H9 (cell line): Measurements from ENCODE around the gene HSPA6. TPM values are rescaled to one million over a fixed set of nuclear protein-coding genes. Genes with fewer than 3 reads are reported as not detected.

Source experiments
- DNase-seq: peaks from one replicate; pipeline ENCODE4 v3.0.0-alpha.2; 2017
- H2AFZ ChIP-seq: one replicate; pipeline ENCODE4 v1.6.1; 2013; ENCODE audit warnings: mild to moderate bottlenecking, low read length, control low read depth, moderate library complexity
- H2AK5ac ChIP-seq: 2 replicates; pipeline ENCODE4 v1.6.1; 2013; ENCODE audit warnings: low read length, control low read depth, mixed read lengths; ENCODE audit not compliant: insufficient read length
- H2BK120ac ChIP-seq: one replicate; pipeline ENCODE4 v1.6.1; 2013; ENCODE audit warnings: low read depth, mild to moderate bottlenecking, low read length, control low read depth, inconsistent platforms; ENCODE audit not compliant: poor library complexity, severe bottlenecking
- H2BK12ac ChIP-seq: 2 replicates; pipeline ENCODE4 v1.6.1; 2013; ENCODE audit warnings: low read length, control low read depth, mixed read lengths, low read depth; ENCODE audit not compliant: insufficient read length
- H2BK15ac ChIP-seq: 2 replicates; pipeline ENCODE4 v1.6.1; 2013; ENCODE audit warnings: low read depth, low read length, control low read depth
- H2BK20ac ChIP-seq: one replicate; pipeline ENCODE4 v1.6.1; 2013; ENCODE audit warnings: low read depth, mild to moderate bottlenecking, low read length, control low read depth, inconsistent platforms; ENCODE audit not compliant: poor library complexity, severe bottlenecking
- H2BK5ac ChIP-seq: 2 replicates; pipeline ENCODE4 v1.6.1; 2013; ENCODE audit warnings: low read length, control low read depth, mixed read lengths; ENCODE audit not compliant: insufficient read length
- H3K14ac ChIP-seq: 2 replicates; pipeline ENCODE4 v1.6.1; 2013; ENCODE audit warnings: low read length, control low read depth; ENCODE audit not compliant: insufficient read depth
- H3K18ac ChIP-seq: 2 replicates; pipeline ENCODE4 v1.6.1; 2013; ENCODE audit warnings: low read depth, mild to moderate bottlenecking, mixed read lengths, low read length, control low read depth; ENCODE audit not compliant: insufficient read length
- H3K23ac ChIP-seq: 2 replicates; pipeline ENCODE4 v1.6.1; 2013; ENCODE audit warnings: low read length, control low read depth, mixed read lengths, low read depth; ENCODE audit not compliant: insufficient read length
- H3K23me2 ChIP-seq: 2 replicates; pipeline ENCODE4 v1.6.1; 2013; ENCODE audit warnings: low read depth, mild to moderate bottlenecking, mixed read lengths, low read length, control low read depth; ENCODE audit not compliant: insufficient read length, poor library complexity, severe bottlenecking
- H3K27ac ChIP-seq: 2 replicates; pipeline ENCODE4 v1.5.1; 2013; ENCODE audit warnings: low read length, control low read depth, mixed read lengths, low read depth; ENCODE audit not compliant: insufficient read length
- H3K27me3 ChIP-seq: 2 replicates; pipeline ENCODE4 v1.6.1; 2013; ENCODE audit warnings: low read length, control low read depth, inconsistent platforms; ENCODE audit not compliant: insufficient read depth
- H3K4ac ChIP-seq: 2 replicates; pipeline ENCODE4 v1.6.1; 2013; ENCODE audit warnings: low read depth, mild to moderate bottlenecking, control low read depth, inconsistent platforms, low read length, moderate library complexity
- H3K4me1 ChIP-seq: 2 replicates; pipeline ENCODE4 v1.6.1; 2013; ENCODE audit warnings: low read length, control low read depth, inconsistent platforms; ENCODE audit not compliant: insufficient read depth
- H3K4me2 ChIP-seq: 2 replicates; pipeline ENCODE4 v1.6.1; 2013; ENCODE audit warnings: low read length, control low read depth, mixed read lengths; ENCODE audit not compliant: insufficient read length, insufficient read depth
- H3K56ac ChIP-seq: 2 replicates; pipeline ENCODE4 v1.6.1; 2013; ENCODE audit warnings: low read depth, mild to moderate bottlenecking, mixed read lengths, low read length, control low read depth; ENCODE audit not compliant: insufficient read length
- H3K79me1 ChIP-seq: 2 replicates; pipeline ENCODE4 v1.6.1; 2013; ENCODE audit warnings: low read depth, mild to moderate bottlenecking, moderate library complexity, low read length, control low read depth, inconsistent platforms; ENCODE audit not compliant: insufficient read depth, poor library complexity, severe bottlenecking
- H3K79me2 ChIP-seq: 2 replicates; pipeline ENCODE4 v1.6.1; 2013; ENCODE audit warnings: low read length, control low read depth, inconsistent platforms; ENCODE audit not compliant: insufficient read depth
- H3K9ac ChIP-seq: 2 replicates; pipeline ENCODE4 v1.6.1; 2013; ENCODE audit warnings: low read length, control low read depth, mixed read lengths; ENCODE audit not compliant: insufficient read length; ENCODE audit errors: extremely low read depth
- H3K9me3 ChIP-seq: one replicate; pipeline ENCODE4 v1.6.1; 2013; ENCODE audit warnings: low read depth, low read length, inconsistent platforms; ENCODE audit not compliant: control insufficient read depth
- H3T11ph ChIP-seq: one replicate; pipeline ENCODE4 v1.6.1; 2013; ENCODE audit warnings: mild to moderate bottlenecking, low read length, control low read depth, inconsistent platforms
- H4K20me1 ChIP-seq: one replicate; pipeline ENCODE4 v1.6.1; 2013; ENCODE audit not compliant: control insufficient read depth, insufficient read length, insufficient read depth
- H4K5ac ChIP-seq: 2 replicates; pipeline ENCODE4 v1.6.1; 2013; ENCODE audit warnings: low read depth, mild to moderate bottlenecking, mixed read lengths, low read length, control low read depth; ENCODE audit not compliant: insufficient read length
- H4K8ac ChIP-seq: replicated peaks from 2 replicates; pipeline ENCODE4 v1.6.1; 2013; ENCODE audit warnings: low read length, control low read depth, mixed read lengths, low read depth; ENCODE audit not compliant: insufficient read length
- H4K91ac ChIP-seq: 2 replicates; pipeline ENCODE4 v1.6.1; 2013; ENCODE audit warnings: low read depth, mild to moderate bottlenecking, moderate library complexity, mixed read lengths, low read length, control low read depth; ENCODE audit not compliant: insufficient read length
- H3K27ac Mint-ChIP-seq, 3 experiments: 2 replicates in 2 of 3; 3 replicates in 1 of 3; pipeline ENCODE4 v1.8.0; 2020 to 2021; ENCODE audit warnings: mixed read lengths in 3 of 3, mild to moderate bottlenecking in 1 of 3, moderate library complexity in 1 of 3
- H3K27me3 Mint-ChIP-seq: 2 replicates; pipeline ENCODE4 v1.8.0; 2021; ENCODE audit warnings: low read depth, mild to moderate bottlenecking, moderate library complexity, mixed read lengths
- H3K36me3 Mint-ChIP-seq, 3 experiments: 2 replicates in 2 of 3; 3 replicates in 1 of 3; pipeline ENCODE4 v1.8.0; 2020 to 2021; ENCODE audit warnings: low read depth in 3 of 3, mixed read lengths in 3 of 3; ENCODE audit not compliant: insufficient read depth in 1 of 3
- H3K4me1 Mint-ChIP-seq, 2 experiments: 2 replicates each; pipeline ENCODE4 v1.8.0; 2020; ENCODE audit warnings: mixed read lengths in 2 of 2
- H3K4me3 Mint-ChIP-seq, 2 experiments: 2 replicates in 1 of 2; 3 replicates in 1 of 2; pipeline ENCODE4 v1.8.0; 2020 to 2021; ENCODE audit warnings: mild to moderate bottlenecking in 2 of 2, mixed read lengths in 2 of 2, moderate library complexity in 1 of 2
- H3K9me3 Mint-ChIP-seq, 2 experiments: 2 replicates in 1 of 2; 3 replicates in 1 of 2; pipeline ENCODE4 v1.8.0; 2020; ENCODE audit warnings: mild to moderate bottlenecking in 2 of 2, mixed read lengths in 2 of 2, moderate library complexity in 1 of 2
- WGBS: extraction: QIAGEN DNeasy Blood & Tissue Kit; methylation state at CpG from one replicate; pipeline ENCODE4 v1.1.7; 2013; ENCODE audit warnings: missing lambda C conversion rate, low lambda C conversion rate, mixed read lengths; ENCODE audit not compliant: insufficient read length; ENCODE audit errors: extremely low coverage; 5-methylcytosine and 5-hydroxymethylcytosine counted together
- total RNA-seq: library from RNA; stranded (reverse); gene quantifications from 2 replicates; pipeline ENCODE4 v1.2.1, GENCODE V29; 2021
- TF ChIP-seq, protein P1 (sequence below): fragments of 200-600 bp; sonication (generic); conservative IDR thresholded peaks from 3 replicates; pipeline ENCODE4 v1.8.0; 2021; ENCODE audit warnings: antibody characterized with exemption, mild to moderate bottlenecking

HSPA6 gene
- total RNA-seq, 1 experiment from 2014 or later: not detected

DNA sequence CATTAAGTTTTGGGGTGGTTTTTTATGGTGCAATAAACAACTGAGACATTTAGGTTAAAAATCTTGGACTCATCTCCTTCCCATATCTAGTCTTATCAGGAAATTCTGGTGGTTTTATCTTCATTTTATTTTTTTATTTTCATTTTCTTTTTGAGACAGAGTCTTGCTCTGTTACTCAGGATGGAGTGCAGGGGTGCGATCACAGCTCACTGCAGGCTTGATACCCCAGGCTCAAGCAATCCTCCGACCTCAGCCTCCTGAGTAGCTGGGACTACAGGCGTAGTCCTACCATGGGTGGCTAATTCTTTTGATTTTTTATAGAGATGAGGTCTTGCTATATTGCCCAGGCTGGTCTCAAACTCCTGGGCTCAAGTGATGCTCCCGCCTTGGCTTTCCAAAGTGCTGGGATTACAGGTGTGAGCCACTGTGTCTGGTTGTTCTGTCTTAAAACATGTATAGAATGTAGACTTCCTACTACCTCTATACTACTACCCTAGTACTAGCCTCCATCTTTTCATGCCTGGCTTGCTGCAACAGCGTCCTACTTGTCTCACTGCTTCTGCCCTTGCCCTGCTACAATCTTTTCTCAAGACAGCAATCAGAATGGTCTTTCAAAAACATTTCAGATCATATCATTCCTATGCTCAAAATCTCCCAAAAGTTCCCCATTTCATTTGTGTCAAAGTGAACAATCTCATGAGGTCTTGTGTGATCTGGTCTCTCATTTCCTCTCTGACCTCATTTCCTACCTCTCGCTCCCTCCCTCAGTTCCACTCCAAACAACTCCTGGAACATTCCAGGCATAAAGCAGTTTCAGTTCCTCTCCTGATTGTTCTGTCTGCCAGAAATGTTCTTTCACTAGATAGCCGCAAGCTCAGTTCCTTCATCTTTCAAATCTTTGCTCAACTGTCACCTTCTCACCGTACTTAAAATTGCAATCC, 25.0 kb upstream of the HSPA6 start:
- TF ChIP-seq, protein P1, sequence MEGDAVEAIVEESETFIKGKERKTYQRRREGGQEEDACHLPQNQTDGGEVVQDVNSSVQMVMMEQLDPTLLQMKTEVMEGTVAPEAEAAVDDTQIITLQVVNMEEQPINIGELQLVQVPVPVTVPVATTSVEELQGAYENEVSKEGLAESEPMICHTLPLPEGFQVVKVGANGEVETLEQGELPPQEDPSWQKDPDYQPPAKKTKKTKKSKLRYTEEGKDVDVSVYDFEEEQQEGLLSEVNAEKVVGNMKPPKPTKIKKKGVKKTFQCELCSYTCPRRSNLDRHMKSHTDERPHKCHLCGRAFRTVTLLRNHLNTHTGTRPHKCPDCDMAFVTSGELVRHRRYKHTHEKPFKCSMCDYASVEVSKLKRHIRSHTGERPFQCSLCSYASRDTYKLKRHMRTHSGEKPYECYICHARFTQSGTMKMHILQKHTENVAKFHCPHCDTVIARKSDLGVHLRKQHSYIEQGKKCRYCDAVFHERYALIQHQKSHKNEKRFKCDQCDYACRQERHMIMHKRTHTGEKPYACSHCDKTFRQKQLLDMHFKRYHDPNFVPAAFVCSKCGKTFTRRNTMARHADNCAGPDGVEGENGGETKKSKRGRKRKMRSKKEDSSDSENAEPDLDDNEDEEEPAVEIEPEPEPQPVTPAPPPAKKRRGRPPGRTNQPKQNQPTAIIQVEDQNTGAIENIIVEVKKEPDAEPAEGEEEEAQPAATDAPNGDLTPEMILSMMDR: no peak
- Mint-ChIP-seq H3K36me3 (no peaks in the 10 kb centered on the region), H3K9me3 (no peaks in the 10 kb centered on the region), H3K4me3 (no peak overlapping the region), H3K27ac (no peak overlapping the region), H3K27me3 (peaks cover 13% of the 10 kb centered on the region; the same call in 1 of the 2 replicates), H3K4me1 (peaks cover 0 to 6% of the 10 kb centered on the region in 2 experiments; a peak in 1 of 4 replicates)
- Histone ChIP-seq H2AK5ac (no peak overlapping the region), H3K14ac (no peak overlapping the region), H3K27me3 (no peaks in the 10 kb centered on the region), H2BK20ac (no peak overlapping the region), H3K79me1 (no peaks in the 10 kb centered on the region), H2AFZ (no peak overlapping the region), H3K4me2 (no peak overlapping the region), H2BK120ac (no peak overlapping the region), H3K9me3 (no peaks in the 10 kb centered on the region), H3K18ac (no peak overlapping the region), H3K9ac (no peak overlapping the region), H3K79me2 (no peaks in the 10 kb centered on the region), H4K8ac (no peak overlapping the region), H4K20me1 (no peaks in the 10 kb centered on the region), H3K4me1 (no peaks in the 10 kb centered on the region), H4K5ac (no peak overlapping the region), H3K4ac (no peak overlapping the region), H3K56ac (no peak overlapping the region), H3K27ac (no peak overlapping the region), H2BK12ac (no peak overlapping the region), H3T11ph (no peak overlapping the region), H3K23ac (no peak overlapping the region), H3K23me2 (no peaks in the 10 kb centered on the region), H2BK5ac (no peak overlapping the region), H4K91ac (no peak overlapping the region), H2BK15ac (no peak overlapping the region)
- DNase-seq: no peak
- no CpG with 5 or more reads among the region's 8 CpGs for WGBS
